NCI-H446 (cell line): ENCODE data around the gene MARK1.
"Not testable (repeated sequence)": the region's sequence is repeated elsewhere in the genome, so short reads cannot be mapped to it uniquely, and the experiment has no call there.

Experiments
- DNase-seq, 2 experiments: peaks; one replicate each; lab custom pipeline; 2025; lab: John Stamatoyannopoulos, UW

MARK1 gene

DNA sequence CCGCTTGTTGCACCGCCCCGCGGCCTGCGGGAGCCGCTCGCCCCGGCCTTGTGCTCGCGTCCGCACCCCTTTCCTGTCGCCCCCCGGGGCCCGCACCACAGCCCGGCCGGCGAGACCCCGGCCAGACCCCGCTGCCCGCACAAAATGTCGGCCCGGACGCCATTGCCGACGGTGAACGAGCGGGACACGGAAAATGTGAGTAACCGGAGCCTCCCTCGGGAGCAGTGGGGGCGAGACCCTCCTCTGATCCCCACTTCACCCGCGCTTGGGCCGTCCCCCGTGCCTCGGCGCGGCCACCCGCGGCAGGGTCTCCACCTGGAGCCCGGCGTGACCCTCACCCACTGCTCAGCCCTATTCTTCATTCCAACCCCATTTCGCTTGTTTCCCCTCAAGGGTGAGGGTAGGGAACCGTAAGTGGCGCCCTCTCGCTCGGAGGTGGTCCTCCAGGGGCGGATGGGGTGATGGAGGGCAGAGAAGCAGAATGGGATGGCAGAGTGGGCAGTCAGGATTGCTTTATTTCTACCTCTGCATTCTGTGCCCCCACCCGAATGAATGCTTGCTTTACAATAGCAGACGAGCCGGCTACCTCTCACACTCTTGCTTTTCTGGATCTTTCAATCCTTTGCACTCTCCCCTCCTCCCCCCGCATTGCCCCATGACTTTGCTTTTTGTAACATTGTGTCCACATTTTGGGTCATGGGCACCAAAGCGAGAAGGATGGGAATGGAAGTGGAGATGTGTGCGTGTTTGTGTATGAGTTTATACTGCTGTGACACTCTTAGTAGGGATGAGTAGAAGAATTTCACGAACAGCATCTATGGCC is 954 bp downstream of the MARK1 start:
- DNase-seq: no peak

DNA sequence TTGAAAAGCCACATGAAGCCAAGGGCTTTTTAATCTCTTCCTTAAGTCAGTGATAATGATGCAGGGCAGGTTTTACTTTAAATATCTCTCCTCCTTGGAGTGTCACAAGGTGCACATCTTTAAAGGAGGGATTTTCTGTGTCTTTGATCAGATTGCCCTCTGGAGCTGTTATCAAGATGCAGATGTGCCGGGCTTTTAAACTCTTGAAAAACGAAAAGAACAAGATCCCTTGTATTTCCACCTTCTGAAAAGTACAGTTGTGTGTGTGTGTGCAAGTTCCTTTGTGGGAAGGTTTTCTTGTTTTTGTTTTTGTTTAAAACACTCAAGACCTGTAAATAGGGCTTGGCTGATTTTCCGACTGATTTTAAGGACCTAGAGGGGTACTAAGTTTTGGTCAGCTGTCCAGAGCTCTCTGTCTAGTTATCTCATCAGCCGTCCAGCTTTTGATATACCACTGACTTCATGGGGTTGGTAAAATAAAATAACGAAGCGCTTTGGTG is 1.6 kb downstream of the MARK1 start:
- DNase-seq: no peak

DNA sequence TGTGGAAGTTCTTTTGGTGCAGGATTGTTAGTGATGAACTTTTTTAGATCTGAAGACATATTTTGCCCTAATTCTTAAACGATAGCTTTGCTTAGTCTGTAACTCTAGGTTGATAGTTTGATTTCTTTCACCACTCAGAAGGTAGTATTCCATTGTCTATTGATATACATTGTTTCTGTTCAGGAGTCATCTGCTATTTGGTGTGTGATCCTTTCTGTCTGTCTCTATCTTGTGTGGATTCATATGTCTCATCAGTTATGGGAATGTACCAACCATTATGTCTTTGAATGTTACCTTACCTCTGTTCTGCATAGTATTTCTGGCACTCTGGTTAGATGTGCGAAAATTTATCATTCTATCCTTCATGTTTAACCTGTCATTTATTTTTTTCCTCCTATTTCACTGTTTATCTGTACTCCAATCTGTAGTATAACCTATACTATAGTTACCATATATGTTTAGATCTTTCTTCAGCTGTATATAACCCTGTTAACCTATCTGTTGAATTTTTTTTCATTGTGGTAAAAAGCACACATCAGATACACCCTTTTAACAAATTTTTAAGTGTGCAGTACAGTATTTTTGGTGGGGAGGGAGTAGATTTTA is 5.7 kb downstream of the MARK1 start:
- no peak for DNase-seq

DNA sequence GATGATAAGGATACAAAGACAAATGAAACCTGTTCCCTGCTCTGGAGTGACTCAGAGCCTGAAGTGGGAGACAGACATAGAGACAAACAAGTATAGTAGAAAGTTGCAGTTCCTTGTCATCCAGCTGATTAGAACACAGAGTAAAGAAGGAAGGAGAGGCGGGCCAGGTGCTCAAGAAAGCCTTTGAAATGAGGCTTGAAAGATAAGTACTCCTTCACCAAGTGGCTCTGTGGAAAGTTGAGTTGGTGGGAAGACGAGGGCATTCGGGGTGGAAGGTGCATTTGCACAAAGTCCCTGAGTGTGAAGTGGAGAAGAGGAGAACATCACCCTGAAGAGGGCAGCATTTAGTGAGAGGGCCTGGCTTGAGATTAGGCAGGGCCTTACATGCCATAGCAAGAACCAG is 17.0 kb downstream of the MARK1 start:
- no peak for DNase-seq

DNA sequence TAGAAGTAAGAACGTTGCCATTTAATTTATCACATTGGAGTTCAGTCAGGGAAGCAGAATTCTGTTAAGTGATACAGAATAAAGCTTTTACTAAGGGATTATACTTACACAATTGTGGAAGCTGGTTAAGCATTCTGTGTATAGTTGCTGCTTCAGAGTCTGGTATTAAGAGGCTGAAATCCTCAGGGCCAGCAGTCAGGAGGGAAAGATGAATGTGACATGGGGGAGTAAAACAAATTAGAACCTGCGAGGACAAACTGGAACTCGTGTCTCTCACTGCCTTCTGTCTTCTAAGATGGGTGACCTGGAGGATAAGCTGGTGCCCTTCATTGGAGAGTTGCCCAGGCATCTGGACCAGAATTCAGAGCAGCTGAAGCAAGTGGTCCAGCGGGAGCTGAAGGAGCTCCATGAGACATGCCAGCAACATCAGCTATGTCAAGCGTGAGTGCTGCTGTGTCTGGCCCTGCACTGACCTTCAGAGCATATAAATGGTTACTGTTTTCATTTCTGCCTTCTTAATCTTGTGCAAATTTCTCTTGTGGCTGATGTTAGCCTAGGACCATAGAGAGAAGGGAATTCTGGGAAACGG is 23.0 kb downstream of the MARK1 start:
- no peak for DNase-seq

DNA sequence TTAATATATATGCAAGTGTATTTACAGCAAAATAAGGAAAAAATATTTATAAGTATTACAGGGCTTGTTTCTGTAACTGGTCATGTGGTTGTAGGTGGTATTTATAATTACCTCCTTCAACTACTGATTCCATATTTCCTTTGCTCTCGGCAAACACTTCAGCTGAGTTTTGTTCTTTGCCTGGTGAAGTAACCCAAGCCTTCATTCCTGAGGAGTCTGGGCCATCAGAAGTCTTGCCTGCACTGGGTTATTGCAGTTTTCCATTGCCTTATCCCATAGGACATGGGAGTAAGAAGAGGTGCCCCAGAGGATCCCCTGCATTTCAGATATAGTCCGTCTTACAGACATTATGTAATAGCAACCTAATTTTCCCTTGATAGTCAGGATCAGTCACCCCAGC is 23.8 kb downstream of the MARK1 start:
- DNase-seq: no peak

DNA sequence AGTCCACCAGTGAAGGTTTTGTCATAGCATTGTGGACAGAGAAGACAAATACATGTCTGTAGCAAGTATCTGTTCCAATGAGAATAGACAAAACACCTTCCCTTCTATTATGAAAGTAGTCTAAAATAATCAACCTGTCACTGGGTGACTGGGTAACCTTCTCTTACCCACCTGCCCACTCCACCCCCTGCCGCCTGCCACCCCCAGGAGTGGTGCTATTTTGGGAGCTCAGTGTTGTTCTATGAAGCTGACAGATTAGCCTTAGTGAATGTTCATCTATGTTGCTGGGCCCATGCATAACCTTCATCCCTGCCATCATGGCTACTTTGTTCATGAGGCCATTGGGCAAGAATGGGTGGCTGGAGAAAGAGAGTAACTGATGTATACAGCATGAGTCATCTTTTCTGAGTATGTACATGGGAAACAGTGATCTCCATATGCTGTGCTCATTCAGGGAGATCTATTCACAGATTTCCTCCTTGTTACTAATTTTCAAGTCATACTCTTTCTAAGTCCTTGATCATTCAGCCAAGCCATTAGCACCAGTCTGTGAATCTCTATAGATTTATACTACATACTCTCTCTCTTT is 24.8 kb downstream of the MARK1 start:
- no peak for DNase-seq

DNA sequence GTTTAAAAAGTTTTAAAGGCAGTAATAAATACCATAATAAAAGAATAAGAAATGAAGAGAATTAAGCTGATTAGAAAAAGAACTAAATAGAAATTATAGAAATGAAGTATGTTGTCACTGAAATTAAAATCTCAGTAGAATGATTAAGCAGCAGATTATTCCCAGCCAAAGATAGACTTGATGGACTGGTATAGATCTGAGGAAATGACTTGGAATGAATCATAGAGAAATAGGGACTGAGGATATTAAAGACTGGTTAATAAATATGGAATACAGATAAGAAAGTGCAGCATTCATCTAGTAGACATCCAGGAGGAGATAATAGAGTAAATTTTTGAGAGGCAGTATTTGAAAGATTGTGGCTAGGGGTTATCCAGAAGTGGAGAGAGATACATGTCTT is 28.7 kb downstream of the MARK1 start:
- DNase-seq: no peak

DNA sequence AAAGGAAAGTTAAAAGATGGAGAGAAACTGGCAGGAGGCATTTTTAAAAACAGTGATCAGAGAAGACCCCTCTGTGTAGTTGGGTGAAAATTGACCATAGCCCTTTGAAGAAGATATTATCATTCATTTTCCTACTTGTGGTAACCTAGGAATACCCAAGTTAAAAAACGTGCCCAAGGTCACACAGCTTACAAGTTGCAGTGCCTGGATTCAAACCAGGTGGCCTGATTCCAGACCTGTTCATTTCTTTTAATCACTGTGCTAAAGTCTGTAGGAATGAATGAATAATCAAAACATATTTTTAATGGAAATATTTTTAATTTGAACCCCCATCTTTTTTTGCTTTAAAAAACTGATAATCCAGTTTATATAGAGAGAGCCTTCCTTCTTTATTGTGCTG is 35.6 kb downstream of the MARK1 start:
- no peak for DNase-seq

DNA sequence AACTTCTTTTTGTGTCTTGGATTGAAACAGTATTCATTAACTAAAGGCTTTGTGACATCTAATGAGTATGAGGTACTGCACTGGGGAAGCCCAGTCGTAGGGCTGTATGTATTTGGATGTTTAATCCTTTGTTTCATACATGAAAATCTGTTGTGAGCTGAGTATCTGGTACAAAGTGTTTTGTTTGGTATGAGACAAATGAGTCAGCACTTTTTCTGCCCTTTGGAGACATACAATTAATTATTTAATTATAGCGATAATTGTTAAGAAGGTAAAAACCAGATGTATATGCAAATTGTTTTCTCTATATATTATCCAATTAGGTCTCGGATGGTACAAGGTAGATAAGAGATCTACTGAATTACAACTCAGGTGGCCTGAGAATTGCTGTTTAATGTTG is 36.3 kb downstream of the MARK1 start:
- no peak for DNase-seq

DNA sequence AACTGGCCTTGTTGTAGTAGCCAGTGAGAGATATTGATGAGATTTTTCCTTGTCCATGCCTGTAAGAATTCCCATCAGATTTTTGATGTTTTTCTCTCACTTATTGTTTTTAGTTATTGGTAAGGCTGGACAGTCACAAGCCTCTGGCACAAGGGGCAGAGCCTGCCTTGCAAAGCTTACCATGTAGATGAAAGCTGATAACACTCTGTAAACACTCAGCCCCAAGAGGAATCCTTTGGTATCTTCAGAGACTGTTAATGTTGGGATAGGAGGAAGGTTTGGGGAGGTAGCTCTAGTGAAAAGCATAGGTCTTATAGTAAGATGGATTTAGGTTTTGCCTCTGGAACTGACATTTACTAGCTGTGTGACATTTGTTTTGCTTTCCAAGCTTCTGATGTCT is 37.7 kb downstream of the MARK1 start:
- DNase-seq: no peak

DNA sequence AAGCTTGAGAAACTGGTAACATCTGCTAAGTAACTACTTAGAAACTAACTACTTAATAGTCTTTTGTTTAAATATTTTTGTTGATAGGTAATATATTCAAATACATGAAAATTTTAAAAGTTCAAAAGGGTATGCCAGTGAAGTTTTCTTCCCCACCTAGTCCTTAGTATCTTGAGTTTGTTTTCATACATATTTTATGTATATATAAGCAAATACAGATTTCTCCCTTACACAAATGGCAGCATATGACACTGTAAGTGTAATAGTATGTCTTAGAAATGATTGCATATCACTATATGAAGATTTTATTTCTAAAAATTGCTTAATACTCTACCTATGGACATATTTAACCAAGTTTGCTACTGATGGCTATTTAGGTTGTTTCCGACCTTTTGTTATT is 38.9 kb downstream of the MARK1 start:
- DNase-seq: no peak

DNA sequence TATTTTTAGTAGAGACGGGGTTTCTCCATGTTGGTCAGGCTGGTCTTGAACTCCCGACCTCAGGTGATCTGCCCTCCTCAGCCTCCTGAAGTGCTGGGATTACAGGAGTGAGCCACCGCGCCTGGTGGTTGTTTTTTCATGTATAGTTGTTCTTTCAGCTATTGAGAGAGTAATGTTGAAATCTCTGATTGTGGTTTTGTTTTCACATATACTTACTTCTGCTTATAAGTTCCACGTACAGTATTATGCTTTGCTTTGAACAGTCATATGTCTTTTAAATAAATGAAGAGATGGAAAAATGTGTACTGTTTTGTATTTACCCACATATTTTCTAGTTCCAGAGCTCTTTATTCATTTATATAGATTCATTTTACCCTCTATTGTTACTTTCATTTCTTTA is 44.5 kb downstream of the MARK1 start:
- no peak for DNase-seq

DNA sequence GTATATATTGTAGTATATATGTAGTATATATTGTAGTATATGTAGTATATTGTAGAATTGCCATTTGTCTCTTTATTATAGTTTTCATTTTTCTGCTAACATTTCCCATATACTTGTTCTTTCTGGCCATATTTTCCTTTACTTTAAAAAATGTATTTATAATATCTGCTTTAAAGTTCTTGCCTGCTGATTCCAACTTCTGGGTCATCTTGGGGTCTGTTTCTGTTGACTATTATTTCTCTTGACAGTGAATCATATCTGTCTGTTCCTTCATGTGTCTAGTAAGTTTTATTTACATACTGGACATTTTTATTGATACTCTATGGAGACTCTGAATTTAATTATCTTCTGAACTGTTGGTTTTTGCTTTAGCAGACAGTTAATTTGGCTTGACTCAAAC is 45.9 kb downstream of the MARK1 start:
- DNase-seq: no peak

DNA sequence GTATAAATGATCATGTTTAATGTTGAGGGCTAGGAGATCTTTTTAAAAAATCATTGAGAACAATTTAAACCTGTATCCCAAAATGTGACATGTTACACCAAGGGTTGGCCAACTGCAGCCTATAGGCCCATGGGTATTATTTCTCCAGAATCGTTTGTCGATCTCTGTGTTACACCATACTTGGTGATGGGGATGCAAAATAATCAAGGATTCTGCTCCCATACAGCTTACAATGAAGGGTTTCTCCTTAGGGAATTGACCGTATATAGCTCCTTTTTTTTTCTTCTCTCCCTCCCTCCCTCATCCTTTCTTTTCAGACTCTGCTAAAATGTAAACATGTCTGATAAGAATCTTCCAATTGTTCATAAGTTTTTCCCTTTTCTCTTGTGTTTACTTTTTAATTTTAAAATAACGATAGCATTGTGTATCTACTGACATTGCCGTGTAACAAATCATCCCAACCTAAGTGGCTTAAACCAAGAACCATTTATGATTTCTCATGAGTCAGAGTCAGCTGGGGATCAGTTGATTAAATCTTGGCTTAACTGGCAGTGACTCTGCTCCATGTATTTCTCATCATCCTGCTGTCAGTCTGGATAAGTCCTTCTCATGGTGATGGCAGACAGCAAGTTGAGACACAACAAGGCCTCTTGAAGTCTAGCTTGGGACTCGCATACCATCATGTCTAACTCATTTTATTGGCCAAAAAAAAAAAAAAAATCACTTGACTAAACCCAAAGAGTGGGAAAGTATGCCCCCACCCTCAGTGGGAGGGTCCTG is 48.0 kb downstream of the MARK1 start:
- no peak for DNase-seq

DNA sequence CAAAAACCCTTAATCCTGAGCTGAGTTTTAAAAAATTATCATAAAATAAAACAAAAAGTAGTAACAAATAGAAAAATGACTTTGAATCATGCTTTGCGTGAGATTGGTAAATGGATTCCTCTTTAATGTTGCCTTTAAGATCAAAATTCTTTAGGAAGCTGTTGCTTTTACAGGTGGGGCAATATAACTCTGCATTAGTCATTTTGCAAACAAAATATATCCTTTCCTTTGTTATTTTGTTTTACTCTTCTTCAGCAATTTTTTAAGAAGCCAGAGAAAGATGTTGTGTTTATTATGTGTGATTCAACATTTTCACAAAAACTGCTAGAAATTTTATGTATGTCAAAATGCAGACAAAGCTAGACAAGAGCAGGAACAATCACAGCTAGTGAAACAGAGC is 50.0 kb downstream of the MARK1 start:
- DNase-seq: no peak

DNA sequence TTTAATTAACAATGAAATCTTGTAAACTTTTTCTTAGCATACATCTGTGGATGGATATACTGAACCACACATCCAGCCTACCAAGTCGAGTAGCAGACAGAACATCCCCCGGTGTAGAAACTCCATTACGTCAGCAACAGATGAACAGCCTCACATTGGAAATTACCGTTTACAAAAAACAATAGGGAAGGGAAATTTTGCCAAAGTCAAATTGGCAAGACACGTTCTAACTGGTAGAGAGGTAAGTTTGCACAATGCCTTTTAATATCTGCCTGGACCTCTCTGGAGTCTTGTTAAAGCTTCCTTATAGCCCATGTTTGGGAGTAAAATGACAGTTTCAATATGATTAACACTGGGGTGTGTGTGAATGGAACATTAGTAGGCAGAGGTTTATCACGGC is 51.4 kb downstream of the MARK1 start:
- DNase-seq: no peak

DNA sequence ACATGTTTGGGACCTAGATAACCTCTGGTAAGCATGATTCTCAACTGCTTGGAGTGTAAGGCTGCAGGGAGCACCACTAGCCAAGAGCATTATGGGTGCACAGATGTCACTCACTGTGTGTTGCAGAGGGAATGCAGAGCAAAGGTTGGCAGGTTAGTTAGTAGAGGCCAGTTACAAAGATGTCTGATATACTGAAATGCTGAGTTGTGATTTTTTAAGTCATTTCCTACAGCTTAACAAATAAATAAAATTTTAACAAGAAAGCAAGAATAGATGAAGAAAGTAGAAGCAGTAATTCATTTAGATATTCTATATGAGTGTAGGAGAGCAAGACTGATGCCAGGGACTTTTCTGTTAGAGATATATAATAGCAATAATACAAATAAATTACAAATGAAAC is 64.8 kb downstream of the MARK1 start:
- no peak for DNase-seq

DNA sequence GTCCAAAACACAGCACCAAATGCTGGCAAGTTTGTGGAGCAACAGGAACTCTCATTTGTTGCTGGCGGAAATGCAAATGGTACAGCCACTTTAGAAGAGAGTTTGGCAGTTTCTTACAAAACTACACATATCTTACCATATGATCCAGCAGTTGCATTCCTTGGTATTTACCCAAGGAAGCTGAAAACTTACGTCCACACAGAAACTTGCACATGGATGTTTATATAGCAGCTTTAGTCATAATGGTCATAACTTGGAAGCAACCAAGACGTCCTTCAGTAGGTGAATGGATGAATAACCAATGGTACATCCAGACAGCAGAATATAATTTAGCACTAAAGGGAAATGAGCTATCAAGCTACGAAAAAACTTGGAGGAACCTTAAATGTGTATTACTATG is 66.4 kb downstream of the MARK1 start:
- no peak for DNase-seq

DNA sequence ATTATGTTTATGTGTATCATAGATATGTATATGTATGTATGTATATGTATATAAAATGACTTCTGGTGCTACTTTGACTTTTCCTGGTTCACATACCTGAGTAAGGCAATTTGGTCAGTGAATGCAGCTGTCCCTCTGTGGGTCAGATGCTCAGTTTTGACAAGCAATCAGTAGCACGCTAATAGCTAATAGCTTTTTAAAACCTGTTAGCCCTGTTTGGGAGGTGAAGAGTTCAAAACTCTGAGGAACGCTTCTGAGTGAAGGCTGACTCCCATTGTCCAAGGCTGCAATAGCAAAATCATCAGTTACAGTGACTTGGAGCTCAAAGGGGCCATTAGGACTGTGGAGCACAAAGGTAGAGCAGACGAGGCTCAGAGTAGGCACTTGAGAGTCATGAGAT is 67.2 kb downstream of the MARK1 start:
- no peak for DNase-seq

DNA sequence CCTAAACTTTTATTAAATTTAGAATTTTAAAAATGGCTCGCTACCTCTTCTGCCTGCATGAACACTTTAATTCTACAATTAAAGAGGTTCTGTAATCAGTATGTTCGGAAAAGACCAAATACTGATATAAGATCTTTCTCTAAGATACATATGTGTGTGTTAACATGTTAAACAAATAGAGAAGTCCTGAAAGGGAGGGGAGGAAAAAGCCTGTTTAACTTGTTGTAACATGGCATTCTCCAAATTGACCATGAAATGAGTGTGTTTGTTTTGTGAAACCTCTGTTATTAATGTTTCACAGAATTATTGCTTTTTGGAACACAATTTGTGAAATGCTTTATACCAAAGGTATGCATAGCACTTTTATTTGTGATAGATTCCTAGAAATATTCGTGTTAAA is 77.0 kb downstream of the MARK1 start:
- DNase-seq: no peak

DNA sequence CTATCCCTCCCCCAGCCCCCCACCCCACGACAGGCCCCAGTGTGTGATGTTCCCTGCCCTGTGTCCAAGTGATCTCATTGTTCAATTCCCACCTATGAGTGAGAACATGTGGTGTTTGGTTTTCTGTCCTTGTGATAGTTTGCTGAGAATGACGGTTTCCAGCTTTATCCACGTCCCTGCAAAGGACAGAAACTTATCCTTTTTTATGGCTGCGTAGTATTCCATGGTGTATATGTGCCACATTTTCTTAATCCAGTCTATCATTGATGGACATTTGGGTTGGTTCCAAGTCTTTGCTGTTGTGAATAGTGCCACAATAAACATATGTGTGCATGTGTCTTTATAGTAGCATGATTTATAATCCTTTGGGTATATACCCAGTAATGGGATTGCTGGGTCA is 77.7 kb downstream of the MARK1 start:
- DNase-seq: not testable (repeated sequence)
